Progenitor cell of endocrine pancreas (in vitro differentiated cells): Measurements from ENCODE around the gene SLC9A1. TPM values are rescaled to one million over a fixed set of nuclear protein-coding genes. Genes with fewer than 3 reads are reported as not detected.
A peak's percentile ranks its signal among the peaks of the same experiment; 100 is the strongest.

Experiments used
- DNase-seq: peaks from one replicate; pipeline ENCODE4 v3.0.0; 2021; ENCODE audit warnings: low spot score; ENCODE audit not compliant: unreplicated experiment
- H3K27ac Mint-ChIP-seq: 2 replicates; pipeline ENCODE4 v1.8.0; 2021; ENCODE audit warnings: mild to moderate bottlenecking, moderate library complexity, mixed read lengths
- H3K27me3 Mint-ChIP-seq: 2 replicates; pipeline ENCODE4 v1.8.0; 2021; ENCODE audit warnings: mixed read lengths
- H3K36me3 Mint-ChIP-seq: 2 replicates; pipeline ENCODE4 v1.8.0; 2022; ENCODE audit warnings: mixed read lengths; ENCODE audit not compliant: insufficient read depth
- H3K4me1 Mint-ChIP-seq: 2 replicates; pipeline ENCODE4 v1.8.0; 2021; ENCODE audit warnings: low read depth, mixed read lengths
- H3K4me3 Mint-ChIP-seq: 2 replicates; pipeline ENCODE4 v1.8.0; 2021; ENCODE audit warnings: low read depth, mild to moderate bottlenecking, moderate library complexity, mixed read lengths
- H3K9me3 Mint-ChIP-seq: 2 replicates; pipeline ENCODE4 v1.8.0; 2021; ENCODE audit warnings: low read depth, mixed read lengths
- CTCF ChIP-seq: fragments of 200-600 bp; sonication (generic); IDR thresholded peaks from one replicate; pipeline ENCODE4 v1.5.0; 2021; ENCODE audit warnings: antibody characterized with exemption, mild to moderate bottlenecking; ENCODE audit not compliant: unreplicated experiment
- total RNA-seq: library from RNA; stranded (reverse); gene quantifications from 2 replicates; pipeline ENCODE4 v1.2.1, GENCODE V29; 2021

Gene SLC9A1
- total RNA-seq, 1 donor from 2014 or later: 19.6 TPM

GRCh38 chr1:27118440-27118689, 36.6 kb downstream of the SLC9A1 start:
- Mint-ChIP-seq H3K27ac (peak overlapping the region; percentile 29), H3K9me3 (no peaks in the 10 kb centered on the region), H3K4me3 (no peak overlapping the region), H3K27me3 (no peaks in the 10 kb centered on the region), H3K4me1 (peaks cover 3% of the 10 kb centered on the region), H3K36me3 (no peaks in the 10 kb centered on the region)
- TF ChIP-seq CTCF: no peak
- no peak for DNase-seq

- no peak for TF ChIP-seq CTCF
- Mint-ChIP-seq H3K27ac (no peak overlapping the region), H3K4me3 (no peak overlapping the region), H3K9me3 (no peaks in the 10 kb centered on the region), H3K36me3 (no peaks in the 10 kb centered on the region), H3K27me3 (no peaks in the 10 kb centered on the region), H3K4me1 (peaks cover 3% of the 10 kb centered on the region)
- DNase-seq: no peak
Measured at GRCh38 chr1:27117733-27118439, 37.0 kb downstream of the SLC9A1 start.

GRCh38 chr1:27116697-27117096, 38.2 kb downstream of the SLC9A1 start:
- H3K9me3 Mint-ChIP-seq: no peaks in the 10 kb centered on the region
- no peak overlapping the region for H3K4me3 Mint-ChIP-seq
- no peaks in the 10 kb centered on the region for H3K27me3 Mint-ChIP-seq
- no peaks in the 10 kb centered on the region for H3K36me3 Mint-ChIP-seq
- no peak for DNase-seq
- H3K27ac Mint-ChIP-seq: no peak overlapping the region
- no peak for TF ChIP-seq CTCF
- H3K4me1 Mint-ChIP-seq: peaks cover 3% of the 10 kb centered on the region

- Mint-ChIP-seq H3K36me3 (no peaks in the 10 kb centered on the region), H3K27me3 (no peaks in the 10 kb centered on the region), H3K9me3 (no peaks in the 10 kb centered on the region), H3K4me1 (peaks cover 3% of the 10 kb centered on the region), H3K27ac (no peak overlapping the region), H3K4me3 (no peak overlapping the region)
- no peak for DNase-seq
- TF ChIP-seq CTCF: no peak
Measured at GRCh38 chr1:27116232-27116631, 38.7 kb downstream of the SLC9A1 start.

- no peaks in the 10 kb centered on the region for H3K27me3 Mint-ChIP-seq
- H3K4me1 Mint-ChIP-seq: peaks cover 3% of the 10 kb centered on the region
- DNase-seq: no peak
- H3K36me3 Mint-ChIP-seq: no peaks in the 10 kb centered on the region
- TF ChIP-seq CTCF: no peak
- no peak overlapping the region for H3K4me3 Mint-ChIP-seq
- H3K9me3 Mint-ChIP-seq: no peaks in the 10 kb centered on the region
- H3K27ac Mint-ChIP-seq: no peak overlapping the region
Measured at GRCh38 chr1:27114546-27114945, 40.4 kb downstream of the SLC9A1 start.
